ENCODE results near the gene MYLK4.

MYLK4 gene

DNA sequence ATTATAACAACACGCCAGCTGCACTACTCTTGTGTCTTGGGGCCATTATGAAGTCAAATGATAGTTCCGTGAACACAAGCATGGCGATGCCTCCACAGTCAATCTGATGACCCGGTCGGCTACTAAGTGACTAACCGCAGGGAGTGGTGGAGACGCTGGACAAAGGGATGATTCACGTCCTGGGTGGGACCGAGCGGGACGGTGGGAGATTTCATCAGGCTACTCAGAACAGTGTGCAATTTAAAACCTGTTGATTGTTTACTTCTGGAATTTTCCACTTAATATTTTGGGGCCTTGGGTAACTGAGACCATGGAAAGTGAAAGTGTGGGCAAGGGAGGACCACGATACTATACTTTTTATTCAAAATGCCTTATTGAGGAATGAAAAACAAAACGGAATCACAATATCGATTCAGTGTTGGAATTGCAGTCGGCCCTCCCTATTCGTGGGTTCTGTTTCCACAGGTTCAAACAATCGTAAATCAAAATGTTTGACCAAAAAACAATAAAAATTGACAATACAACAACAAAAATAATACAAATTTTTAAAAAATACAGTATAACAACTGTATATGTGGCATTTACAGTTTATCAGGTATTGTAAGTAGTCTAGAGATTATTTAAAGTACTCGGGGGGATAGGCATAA is 66.5 kb downstream of the MYLK4 start:
- TF ChIP-seq, protein P1, sequence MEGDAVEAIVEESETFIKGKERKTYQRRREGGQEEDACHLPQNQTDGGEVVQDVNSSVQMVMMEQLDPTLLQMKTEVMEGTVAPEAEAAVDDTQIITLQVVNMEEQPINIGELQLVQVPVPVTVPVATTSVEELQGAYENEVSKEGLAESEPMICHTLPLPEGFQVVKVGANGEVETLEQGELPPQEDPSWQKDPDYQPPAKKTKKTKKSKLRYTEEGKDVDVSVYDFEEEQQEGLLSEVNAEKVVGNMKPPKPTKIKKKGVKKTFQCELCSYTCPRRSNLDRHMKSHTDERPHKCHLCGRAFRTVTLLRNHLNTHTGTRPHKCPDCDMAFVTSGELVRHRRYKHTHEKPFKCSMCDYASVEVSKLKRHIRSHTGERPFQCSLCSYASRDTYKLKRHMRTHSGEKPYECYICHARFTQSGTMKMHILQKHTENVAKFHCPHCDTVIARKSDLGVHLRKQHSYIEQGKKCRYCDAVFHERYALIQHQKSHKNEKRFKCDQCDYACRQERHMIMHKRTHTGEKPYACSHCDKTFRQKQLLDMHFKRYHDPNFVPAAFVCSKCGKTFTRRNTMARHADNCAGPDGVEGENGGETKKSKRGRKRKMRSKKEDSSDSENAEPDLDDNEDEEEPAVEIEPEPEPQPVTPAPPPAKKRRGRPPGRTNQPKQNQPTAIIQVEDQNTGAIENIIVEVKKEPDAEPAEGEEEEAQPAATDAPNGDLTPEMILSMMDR (IDR thresholded peaks at IDR 0.05; ENCODE audit: low read depth, low read length), result no peak
- DNase-seq (ENCODE audit: extremely low read depth, low read depth), result no peak

DNA sequence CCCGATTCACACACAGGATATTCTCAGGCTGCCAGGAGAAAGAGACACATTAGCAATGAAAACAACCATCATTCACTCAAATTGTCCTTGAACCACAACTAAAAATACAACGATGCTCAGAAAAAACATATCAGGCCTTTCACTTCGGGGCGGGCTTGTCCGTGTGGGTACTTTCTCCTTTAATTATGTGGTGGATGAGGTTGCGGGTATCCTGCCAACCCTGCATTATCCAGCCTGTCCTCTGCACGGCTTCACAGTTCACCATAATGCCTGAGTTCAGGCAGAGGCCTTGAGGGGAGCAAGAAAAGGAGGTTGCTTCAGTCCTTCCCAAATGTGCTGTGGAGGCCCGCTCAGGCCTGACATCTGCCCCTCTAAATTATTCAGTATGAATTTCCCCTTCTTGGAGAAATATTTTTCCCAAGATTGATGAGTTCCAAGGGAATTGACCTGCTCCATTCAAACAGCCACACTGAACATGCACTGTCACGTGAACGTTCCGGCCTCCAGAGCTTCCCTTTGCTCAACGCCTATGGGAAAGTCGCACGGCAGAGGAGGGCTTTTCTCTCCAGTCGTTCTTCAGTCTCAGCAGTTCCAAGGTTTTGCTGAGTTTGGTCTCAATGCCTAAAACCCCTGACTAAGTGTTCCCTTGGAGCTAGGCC is 70.3 kb downstream of the MYLK4 start:
- no peak for DNase-seq (ENCODE audit: extremely low read depth, low read depth)
- TF ChIP-seq, protein P1 (IDR thresholded peaks at IDR 0.05; ENCODE audit: low read depth, low read length), result no peak

GRCh38 chr6:2677080-2677593 is 73.6 kb downstream of the MYLK4 start:
- DNase-seq (ENCODE audit: extremely low read depth, low read depth), result no peak
- TF ChIP-seq, protein P1 (IDR thresholded peaks at IDR 0.05; ENCODE audit: low read depth, low read length), result no peak

DNA sequence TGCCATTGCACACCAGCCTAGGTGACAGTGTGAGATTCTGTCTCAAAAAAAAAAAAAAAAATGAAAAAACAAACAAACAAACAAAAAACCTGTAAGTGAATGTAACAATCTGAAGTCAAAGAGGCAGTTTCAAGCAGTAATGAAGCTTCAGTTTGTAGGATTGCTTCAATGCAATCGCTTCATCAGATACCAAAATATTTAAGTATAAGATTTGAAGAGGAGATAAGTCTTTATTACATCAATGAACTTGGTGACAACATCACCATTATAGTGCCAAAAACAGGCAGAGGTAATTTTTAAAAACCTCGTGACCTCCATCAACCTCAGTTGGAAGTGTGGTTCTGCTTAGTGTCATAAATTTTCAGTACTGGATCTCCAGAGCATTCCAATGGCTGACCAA is 74.7 kb downstream of the MYLK4 start:
- TF ChIP-seq, protein P1 (IDR thresholded peaks at IDR 0.05; ENCODE audit: low read depth, low read length), result no peak

DNA sequence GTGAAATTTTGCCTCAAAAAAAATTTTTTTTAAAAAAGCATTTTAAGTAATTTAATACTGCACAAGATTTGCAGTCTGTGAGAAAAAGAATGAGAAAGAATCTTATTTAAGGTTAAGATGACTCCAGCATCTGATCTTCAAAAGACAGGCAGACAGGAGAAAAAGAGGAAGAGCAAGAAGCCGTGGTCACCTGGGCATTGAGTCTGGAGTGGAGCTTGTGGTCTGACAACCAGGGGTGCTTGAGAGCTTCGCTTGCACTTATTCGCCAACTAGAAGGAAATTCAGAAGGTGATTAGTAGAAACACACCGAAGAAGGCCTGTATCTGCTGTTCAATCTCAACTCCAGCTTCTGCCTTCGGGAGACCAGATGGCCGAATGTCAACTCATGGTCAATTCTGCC is 75.9 kb downstream of the MYLK4 start:
- no peak for DNase-seq (ENCODE audit: extremely low read depth, low read depth)
- TF ChIP-seq, protein P1 (IDR thresholded peaks at IDR 0.05; ENCODE audit: low read depth, low read length), result no peak

More for the DNA sequence above, 74.7 kb downstream of the MYLK4 start:
- DNase-seq (ENCODE audit: extremely low read depth, low read depth), result no peak

- TF ChIP-seq, protein P1 (IDR thresholded peaks at IDR 0.05; ENCODE audit: low read depth, low read length), result no peak
- DNase-seq (ENCODE audit: extremely low read depth, low read depth), result no peak
Observed at GRCh38 chr6:2669067-2669700, 81.5 kb downstream of the MYLK4 start.

DNA sequence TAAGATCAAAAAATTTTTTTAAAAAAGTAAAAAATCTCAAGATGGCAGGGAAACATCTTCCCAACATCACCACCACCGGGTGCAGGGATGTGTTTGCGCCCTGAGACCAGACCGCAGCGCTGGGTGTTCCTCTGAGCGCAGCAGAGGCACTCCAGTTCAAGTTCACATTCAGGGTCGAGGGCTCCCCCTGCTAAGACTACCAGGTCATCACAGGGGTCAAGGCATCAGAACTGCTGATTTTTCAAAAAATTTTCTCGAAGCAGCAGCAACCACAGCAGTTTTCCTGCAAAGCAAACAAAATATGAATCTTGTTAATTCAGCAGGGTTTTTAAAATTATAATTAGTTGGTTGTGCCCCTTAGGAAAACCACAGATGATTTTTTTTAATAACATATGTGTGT is 83.1 kb downstream of the MYLK4 start:
- no peak for DNase-seq (ENCODE audit: extremely low read depth, low read depth)

More for the DNA sequence above, 83.1 kb downstream of the MYLK4 start:
- TF ChIP-seq, protein P1 (IDR thresholded peaks at IDR 0.05; ENCODE audit: low read depth, low read length), result no peak

All from AG09319 (cell line).